ENCODE results near the gene GFOD1. TPM values are rescaled to one million over a fixed set of nuclear protein-coding genes. Genes with fewer than 3 reads are reported as not detected.

GFOD1 gene
- polyA plus RNA-seq, 2 of the 4 experiments (the other 2 are of a cell fraction), result 2.7 to 3.5 TPM

DNA sequence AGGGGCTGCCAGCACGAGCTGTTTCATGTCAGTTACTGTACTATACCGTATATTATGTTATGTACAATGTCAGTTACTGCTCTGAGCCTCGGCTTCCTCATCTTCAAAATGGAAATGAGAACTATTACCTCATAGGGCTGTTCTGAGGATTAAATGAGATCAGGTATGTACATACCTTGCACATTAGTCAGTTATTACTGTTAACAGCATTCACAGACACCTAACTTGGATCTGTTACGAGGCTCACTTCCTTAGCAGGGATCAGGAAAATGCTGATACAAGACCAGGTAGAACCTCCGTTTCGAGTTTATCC is 89.4 kb downstream of the GFOD1 start:
- H3K4me1 ChIP-seq, result peaks cover 47% of the 10 kb centered on the region
- 55% methylated on average over 6 of the region's 6 CpGs for WGBS (ENCODE audit: missing lambda C conversion rate)
- no peak for FAIRE-seq
- POLR2A ChIA-PET, result no interaction called here
- H3K4me3 ChIP-seq, result no peak overlapping the region
- DNase-seq (ENCODE audit: low read depth in 1 of 2, low spot score in 1 of 2), result no peak
- H3K27ac ChIP-seq, result peak overlapping the region; percentile 92 to 93; a peak in 5 of 6 replicates
- CTCF ChIA-PET, result interaction anchor here (0.9 to 1.0 kb wide), 2 partner anchors 76 to 89 kb away, joined by 3 read pairs; partner anchors contain the start of gene GFOD1
- no peaks in the 10 kb centered on the region for H3K9me3 ChIP-seq
- no peak for TF ChIP-seq JUNB (IDR thresholded peaks at IDR 0.05)
- peak overlapping the region; percentile 37 for H3K4me2 ChIP-seq
- 0 out of 6 replicates have a peak, but pooled peaks of 1 of the 2 experiments have one; percentile 17 for ATAC-seq

DNA sequence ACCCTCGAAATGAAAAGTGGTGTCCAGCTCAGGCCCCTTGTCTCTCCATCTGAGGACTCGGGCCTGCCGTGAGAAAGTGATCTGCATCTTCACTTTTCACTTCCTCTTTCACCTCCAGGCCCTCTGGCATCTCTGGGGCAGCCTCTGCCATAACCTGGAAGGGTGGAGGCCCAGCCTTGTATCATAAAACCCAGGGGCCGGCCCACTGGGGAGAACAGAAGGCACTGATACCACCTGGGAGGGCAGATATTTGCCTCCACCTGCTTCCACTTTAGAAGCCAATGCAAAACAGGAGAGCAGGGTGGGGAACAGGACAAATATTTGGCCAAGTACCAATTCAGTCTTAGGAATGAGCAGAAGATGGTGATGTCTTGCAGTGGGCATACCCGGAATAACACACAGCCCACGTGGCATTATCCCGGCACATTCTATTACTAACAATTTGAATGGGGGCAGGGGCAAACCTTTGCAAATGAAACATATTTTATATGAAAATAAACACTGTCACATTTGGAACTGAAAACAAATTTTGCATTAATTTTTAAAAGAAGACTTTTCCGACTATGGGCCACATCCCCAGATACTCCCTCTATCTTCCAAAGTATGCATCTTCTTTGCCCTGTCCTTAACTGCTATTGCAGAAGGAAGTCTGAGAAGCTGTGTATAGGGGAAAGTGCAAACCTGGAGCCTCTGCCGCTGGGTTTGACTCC is 89.9 kb downstream of the GFOD1 start:
- H3K4me2 ChIP-seq, result peak overlapping the region; percentile 37
- ChIA-PET POLR2A (no interaction called here), CTCF (interaction anchor here (1.0 kb wide), 1 partner anchor 89 kb away, joined by 3 read pairs; the partner anchor contains the start of gene GFOD1)
- no peaks in the 10 kb centered on the region for H3K9me3 ChIP-seq
- peaks cover 47% of the 10 kb centered on the region for H3K4me1 ChIP-seq
- FAIRE-seq (no peak), DNase-seq (ENCODE audit: low read depth in 1 of 2, low spot score in 1 of 2) (peak; percentile 25 to 47), ATAC-seq (peak; percentile 80 to 81)
- peak overlapping the region; percentile 92 to 93 for H3K27ac ChIP-seq
- TF ChIP-seq, protein P1, sequence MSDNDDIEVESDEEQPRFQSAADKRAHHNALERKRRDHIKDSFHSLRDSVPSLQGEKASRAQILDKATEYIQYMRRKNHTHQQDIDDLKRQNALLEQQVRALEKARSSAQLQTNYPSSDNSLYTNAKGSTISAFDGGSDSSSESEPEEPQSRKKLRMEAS (IDR thresholded peaks at IDR 0.05), result no peak
- TF ChIP-seq, protein P2, sequence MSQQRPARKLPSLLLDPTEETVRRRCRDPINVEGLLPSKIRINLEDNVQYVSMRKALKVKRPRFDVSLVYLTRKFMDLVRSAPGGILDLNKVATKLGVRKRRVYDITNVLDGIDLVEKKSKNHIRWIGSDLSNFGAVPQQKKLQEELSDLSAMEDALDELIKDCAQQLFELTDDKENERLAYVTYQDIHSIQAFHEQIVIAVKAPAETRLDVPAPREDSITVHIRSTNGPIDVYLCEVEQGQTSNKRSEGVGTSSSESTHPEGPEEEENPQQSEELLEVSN (IDR thresholded peaks at IDR 0.05; ENCODE audit: borderline replicate concordance, low read depth), result no peak
- TF ChIP-seq JUNB (IDR thresholded peaks at IDR 0.05), result no peak
- 50% methylated on average over 9 of the region's 9 CpGs for WGBS (ENCODE audit: missing lambda C conversion rate)
- H3K4me3 ChIP-seq, result no peak overlapping the region

DNA sequence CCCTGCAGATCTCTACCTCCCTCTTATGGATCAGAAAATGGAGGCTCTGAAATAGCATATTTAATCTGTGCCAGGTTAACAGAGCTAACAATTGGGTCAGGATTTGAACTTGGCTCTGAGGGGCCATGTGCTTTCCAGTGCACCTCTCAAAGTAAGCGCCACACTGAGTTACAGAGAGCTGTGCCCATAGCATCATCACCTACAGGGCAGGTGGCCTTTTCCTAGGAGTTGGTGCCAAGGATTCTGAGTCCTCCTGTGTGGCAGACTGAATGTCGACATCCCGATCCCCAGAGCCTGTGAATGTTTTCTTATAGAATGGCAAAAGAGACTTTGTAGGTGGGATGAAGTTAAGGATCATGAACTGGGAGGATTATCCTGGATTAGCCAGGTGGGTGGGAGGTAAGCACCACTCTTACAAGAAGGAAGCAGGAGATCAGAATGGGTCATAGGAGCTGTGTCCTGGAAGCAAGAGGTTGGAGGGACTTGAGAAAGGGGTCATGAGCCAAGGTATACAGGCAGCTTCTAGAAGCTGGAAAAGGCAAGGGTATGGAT is 91.1 kb downstream of the GFOD1 start:
- WGBS (ENCODE audit: missing lambda C conversion rate), result 86% methylated on average over 2 of the region's 3 CpGs
- CTCF ChIA-PET, result interaction anchor here (1.6 kb wide), 1 partner anchor 11 kb away, joined by 5 read pairs; no protein-coding TSS in a partner anchor
- Histone ChIP-seq H3K9me3 (no peaks in the 10 kb centered on the region), H3K4me2 (peak overlapping the region; percentile 37; the same call in 1 of the 3 replicates), H3K4me1 (peaks cover 47% of the 10 kb centered on the region), H3K27ac (peak overlapping the region; percentile 92 to 93), H3K4me3 (no peak overlapping the region)
- ATAC-seq, result no peak
- no peak for DNase-seq (ENCODE audit: low read depth in 1 of 2, low spot score in 1 of 2)
- TF ChIP-seq POLR2A (IDR thresholded peaks at IDR 0.05; ENCODE audit: low read length) (no peak), HDAC2 (IDR thresholded peaks at IDR 0.05) (no peak), KDM5A (IDR thresholded peaks at IDR 0.05) (no peak), MAFK (IDR thresholded peaks at IDR 0.05; ENCODE audit: partially characterized antibody) (no peak), CEBPB (IDR thresholded peaks at IDR 0.05) (no peak), CHD2 (IDR thresholded peaks at IDR 0.05; ENCODE audit: low read length, partially characterized antibody) (no peak), RARB (CRISPR knock-in tag; IDR thresholded peaks at IDR 0.05) (no peak), FOSB (CRISPR knock-in tag; IDR thresholded peaks at IDR 0.05) (no peak), HEYL (CRISPR knock-in tag; IDR thresholded peaks at IDR 0.05) (no peak), NPAS2 (CRISPR knock-in tag; IDR thresholded peaks at IDR 0.05; ENCODE audit: borderline replicate concordance) (no peak)
- TF ChIP-seq, protein P1 (IDR thresholded peaks at IDR 0.05), result no peak
- TF ChIP-seq, protein P3, sequence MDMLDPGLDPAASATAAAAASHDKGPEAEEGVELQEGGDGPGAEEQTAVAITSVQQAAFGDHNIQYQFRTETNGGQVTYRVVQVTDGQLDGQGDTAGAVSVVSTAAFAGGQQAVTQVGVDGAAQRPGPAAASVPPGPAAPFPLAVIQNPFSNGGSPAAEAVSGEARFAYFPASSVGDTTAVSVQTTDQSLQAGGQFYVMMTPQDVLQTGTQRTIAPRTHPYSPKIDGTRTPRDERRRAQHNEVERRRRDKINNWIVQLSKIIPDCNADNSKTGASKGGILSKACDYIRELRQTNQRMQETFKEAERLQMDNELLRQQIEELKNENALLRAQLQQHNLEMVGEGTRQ (IDR thresholded peaks at IDR 0.05), result no peak
- TF ChIP-seq, protein P4, sequence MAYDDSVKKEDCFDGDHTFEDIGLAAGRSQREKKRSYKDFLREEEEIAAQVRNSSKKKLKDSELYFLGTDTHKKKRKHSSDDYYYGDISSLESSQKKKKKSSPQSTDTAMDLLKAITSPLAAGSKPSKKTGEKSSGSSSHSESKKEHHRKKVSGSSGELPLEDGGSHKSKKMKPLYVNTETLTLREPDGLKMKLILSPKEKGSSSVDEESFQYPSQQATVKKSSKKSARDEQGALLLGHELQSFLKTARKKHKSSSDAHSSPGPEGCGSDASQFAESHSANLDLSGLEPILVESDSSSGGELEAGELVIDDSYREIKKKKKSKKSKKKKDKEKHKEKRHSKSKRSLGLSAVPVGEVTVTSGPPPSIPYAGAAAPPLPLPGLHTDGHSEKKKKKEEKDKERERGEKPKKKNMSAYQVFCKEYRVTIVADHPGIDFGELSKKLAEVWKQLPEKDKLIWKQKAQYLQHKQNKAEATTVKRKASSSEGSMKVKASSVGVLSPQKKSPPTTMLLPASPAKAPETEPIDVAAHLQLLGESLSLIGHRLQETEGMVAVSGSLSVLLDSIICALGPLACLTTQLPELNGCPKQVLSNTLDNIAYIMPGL (CRISPR knock-in tag; IDR thresholded peaks at IDR 0.05; ENCODE audit: borderline replicate concordance), result no peak
- no peak for FAIRE-seq
- POLR2A ChIA-PET, result no interaction called here

Data from A549 (cell line).